CD4-positive, alpha-beta T cell treated with Interleukin-15 for 1 hour (primary cell): Measurements from ENCODE around the gene DCAF8L1.
"Not testable (repeated sequence)": the region's sequence is repeated elsewhere in the genome, so short reads cannot be mapped to it uniquely, and the experiment has no call there.

Experiments used
- DNase-seq: peaks from one replicate; pipeline ENCODE4 v3.0.0-alpha.2; 2020

The DCAF8L1 gene

DNA sequence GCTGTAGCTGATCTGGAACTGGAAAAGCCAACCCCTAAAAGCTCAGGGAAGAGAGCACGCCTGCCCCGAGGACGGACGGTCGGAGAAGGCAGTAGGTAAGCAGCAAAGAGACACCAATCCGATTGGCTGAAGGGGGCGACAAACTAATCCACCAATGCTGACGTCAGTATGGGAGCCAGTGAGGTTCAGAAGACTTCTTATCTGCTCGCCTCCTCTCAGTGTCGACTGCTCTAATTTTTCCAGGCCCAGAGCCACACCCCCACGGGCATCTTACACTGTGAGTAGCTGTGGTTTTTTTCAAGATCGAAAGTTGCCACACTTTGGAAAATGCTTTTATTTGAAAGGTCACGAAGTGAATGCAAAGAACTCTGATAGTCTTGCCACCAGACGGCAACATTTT lies at the start of gene DCAF8L1:
Gene DCAF8L1, minus strand, starts transcription at position 101 of the 400 bp plus-strand sequence. CDS start 115 bp downstream, outside the sequence.
- no peak for DNase-seq

DNA sequence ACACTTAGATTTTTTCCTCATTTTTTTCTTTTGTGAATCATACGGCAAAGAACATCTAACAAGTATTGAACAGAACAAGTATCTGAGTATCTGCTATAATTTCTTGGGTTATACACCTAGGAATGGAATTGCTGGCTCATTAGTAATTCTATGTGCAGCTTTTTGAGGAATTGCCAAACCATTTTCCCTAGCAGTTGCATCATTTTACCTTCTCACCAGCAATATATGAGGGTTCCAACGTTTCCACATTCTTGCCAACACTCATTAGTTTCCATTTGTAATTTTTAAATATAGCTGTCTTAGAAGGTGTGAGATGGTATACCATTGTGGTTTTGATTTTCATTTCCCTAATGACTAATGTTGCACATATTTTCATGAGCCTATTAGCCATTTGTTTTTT lies 41.1 kb upstream of the DCAF8L1 start:
- no peak for DNase-seq

DNA sequence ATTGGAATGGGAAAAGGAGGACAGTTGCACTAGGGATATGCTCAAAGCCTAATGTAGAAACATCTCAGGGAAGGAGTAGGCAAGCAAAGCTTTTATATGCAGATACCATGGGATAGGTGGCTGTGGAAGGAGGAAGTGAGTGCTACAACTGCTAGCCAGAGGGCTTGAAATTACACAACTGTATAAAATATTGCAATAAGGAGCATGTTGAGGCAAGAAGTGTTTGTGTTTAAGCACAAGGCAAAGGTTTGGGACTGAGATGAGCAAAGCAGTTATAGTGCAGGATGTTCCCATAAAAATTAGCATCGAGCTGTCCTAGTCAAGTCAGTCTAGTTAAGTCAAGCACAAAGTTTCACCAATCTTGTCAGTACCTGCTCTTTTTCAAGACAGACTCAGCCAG lies 35.6 kb upstream of the DCAF8L1 start:
- DNase-seq: no peak

DNA sequence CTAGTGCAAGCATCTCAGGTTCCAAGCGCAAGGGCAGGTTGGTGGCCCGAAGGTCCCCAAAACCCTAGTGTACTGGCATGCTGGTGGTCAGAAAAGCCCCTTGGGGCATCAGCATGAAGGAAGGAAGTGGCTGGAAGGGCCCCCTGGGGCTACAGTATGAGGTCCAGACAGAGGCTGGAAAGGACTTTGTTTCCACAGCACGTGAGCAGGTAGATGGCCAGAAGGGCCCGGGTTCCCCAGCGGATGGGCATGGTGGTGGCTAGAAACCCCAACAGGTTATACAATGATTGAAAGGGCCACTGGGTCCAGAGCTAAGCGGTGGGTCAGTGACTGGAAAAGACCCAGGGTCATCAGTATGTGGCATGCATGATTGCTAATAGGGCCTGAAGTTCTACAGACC lies 34.7 kb upstream of the DCAF8L1 start:
- DNase-seq: no peak

DNA sequence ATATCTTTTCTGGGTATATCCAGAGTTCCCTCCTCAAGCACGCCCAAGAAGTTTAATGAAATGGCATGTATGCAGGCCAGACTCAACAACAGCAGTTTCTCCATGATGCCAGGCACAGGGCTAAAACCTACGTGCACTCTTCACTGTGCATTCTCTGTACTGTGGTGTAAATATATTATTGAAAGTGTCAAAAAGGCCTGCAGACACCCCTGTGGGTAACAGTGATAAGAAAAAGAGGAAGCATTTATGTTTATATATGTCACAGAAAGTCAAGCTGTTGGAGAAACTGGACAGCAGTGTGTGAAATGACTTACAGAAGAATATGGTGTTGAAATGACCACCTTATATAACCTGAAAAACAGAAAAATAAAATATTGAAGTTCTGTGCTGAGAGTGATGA lies 29.6 kb upstream of the DCAF8L1 start:
- DNase-seq: no peak

DNA sequence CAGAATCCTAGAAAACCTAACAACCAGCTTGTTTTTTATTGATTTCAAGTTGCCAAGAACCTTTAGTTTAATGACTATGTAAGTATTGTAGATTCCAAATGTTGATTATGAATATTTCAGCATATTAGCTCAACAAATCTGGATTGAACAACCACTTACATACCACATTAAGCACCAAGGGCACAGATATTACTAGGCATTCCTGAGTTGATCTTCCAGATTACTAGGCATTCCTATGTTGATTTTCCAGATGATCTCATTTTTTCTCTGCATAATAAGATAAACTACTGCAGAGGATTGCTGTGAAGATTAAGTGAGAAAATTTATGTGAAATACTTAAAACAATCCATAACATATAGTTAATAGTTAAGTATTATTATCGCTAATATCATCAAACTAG lies 17.4 kb upstream of the DCAF8L1 start:
- no peak for DNase-seq

DNA sequence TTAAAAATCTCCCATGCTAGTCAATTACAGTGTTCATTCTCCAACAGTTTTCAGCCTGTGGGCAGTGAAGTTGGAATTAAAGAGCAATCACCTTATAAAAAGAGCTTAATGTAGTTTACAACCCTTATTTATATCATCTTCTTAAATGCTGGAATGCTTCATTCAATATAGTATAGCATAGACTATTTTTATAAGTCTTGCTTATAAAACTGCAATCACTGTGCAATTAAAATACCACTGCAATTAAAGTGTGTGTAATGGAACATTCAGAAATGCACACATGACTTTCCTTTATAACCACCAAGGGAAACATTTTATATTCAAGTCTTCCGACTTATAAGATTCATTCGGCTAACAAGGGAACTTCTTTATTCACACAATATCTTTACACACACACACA lies 16.4 kb upstream of the DCAF8L1 start:
- DNase-seq: no peak

DNA sequence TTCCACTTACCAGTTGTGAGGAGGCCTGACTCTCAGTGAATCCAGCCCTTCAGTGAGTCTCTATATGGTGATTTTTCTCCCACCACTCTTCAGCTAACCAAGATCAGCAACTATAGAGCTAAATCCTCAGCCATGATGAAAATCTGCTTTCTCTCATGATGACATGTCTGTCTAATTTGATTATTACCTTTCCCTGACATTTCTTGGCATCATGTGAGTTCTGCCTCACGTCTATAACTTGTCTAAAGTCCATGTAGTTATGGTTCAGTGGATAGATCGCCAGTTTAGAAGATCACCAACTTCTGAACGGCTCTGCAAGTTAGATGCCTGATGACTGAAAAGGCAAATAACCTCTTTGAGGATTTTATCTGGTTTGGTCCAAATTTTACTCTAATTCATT lies 14.9 kb upstream of the DCAF8L1 start:
- no peak for DNase-seq

DNA sequence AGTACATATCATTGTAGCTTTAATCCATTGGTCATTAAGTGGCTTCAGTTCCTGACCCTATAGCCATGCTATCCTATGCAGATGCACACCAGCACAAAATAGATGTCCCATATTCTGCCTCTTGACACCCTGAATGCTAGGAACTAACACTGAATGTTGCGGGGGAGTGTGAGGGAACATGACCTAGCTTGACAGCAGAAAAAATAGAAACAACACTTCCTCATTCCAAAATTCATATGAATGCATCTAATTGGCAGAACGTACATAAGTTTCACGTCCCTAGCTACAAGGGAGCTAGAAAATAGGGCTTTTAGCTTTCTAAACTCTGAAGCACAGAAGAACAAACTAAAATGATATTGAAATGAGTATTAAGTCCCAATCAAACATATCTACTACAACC lies 14.4 kb upstream of the DCAF8L1 start:
- no peak for DNase-seq

DNA sequence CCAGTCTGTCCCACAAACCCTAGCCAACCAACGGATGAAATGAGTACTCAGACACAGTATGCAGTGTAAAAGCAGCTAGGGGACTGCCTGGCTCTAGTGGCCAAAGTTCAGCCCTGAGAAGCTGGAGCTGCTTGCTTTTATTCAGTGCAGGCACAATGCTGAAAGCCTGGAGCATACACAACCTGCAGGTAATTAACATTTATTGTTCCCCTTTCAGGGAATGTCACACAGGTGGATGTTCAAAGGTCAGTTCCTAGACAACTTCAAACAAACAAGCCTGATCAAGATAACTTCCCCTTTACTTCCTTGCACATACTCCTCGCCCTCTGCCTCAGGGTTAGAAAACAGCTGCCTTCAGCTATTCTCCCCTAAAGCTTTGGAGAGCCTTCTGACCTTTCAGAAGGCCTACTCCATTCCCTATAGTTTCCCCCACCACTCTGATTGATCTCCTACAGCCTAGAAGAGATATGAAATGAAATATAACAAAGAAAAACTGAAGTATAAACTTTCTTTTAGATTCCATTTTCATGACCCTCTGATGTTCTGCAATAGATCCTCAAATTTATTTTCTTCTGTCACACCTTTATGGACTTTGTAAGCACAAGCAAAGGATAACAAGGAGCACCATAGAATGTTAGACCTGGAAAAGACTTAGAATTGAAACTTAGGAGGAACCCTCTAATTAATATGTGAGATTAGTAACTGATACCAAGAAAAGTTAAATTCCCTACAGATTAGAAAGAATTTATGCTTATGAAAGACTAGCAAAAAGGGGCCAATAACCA lies 6.8 kb upstream of the DCAF8L1 start:
- DNase-seq: no peak

DNA sequence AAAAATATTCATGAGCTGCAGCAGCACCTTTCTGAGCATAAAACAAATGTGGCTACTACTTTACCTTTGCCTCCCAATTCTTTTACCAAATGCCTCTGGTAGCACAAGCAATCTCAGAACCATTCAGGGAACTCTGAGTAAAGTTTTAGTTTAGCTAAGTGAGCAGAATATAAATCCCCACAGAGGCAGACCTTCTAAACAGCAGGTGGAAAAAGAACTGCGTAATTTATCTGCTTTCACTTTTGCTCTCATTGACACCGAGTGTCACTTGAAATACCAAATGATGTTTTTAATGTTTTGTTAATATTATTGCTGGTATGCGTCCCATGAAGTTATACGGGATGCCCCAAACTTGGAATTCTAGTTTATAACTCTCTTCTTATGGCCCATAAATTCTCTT lies 4.3 kb downstream of the DCAF8L1 start:
- DNase-seq: not testable (repeated sequence)

- no peak for DNase-seq
Measured at GRCh38 chrX:27976284-27976683, 5.0 kb downstream of the DCAF8L1 start.

DNA sequence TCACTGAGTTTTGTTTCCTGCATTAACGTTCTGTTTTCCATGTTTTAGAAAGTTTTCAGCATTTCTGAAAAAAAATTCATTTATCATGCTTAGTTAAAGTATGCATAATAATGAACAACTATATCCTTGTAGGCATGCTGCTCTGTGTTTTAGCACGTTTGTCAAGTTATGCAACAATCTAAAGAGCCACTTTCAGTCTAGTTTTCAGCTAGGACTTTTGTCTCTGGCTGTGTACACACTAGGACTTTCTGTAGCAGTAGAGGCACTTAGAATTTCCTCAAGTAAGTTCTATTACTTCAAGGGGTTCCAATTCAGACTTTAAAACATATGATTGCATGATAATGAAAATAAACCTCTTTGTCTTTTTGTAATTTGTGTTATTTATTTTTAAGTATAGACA lies 12.4 kb downstream of the DCAF8L1 start:
- DNase-seq: no peak

DNA sequence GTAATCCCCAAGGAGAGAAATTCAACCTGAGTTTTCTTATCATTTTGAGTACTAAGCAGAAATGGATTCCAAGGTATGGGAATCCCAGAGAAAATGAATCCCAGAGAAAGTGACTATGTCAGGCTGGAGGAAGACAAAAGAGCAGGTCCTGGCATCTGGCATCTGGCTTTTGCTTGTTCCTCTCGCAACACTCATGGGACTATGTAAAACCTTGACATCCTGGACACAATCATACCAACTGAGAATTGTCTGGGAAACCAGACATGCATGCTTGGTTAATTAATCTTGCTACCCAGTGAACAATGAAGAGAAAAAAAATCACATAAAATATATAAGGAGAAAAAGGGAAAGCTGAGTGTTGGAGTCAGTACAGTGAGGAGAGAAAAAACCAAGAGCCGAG lies 12.9 kb downstream of the DCAF8L1 start:
- DNase-seq: no peak

DNA sequence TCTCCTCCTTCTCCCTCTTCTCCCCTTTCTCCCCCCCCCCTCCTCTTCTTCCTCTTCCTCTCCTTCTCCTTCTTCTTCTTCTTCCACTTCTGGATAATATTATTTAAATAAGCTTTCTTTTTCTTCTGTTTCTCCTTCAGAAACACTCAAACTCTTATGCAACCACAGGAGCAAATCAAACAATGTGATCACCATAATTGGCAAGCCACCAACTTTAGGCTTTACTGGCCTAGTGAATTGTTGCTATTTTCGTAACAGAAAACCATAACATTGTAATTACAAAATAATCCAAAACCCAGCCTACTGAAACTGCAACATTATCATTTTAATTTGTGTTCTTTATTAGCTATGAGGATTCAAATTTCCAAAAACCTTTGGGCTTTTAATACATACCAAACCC lies 14.3 kb downstream of the DCAF8L1 start:
- no peak for DNase-seq

GRCh38 chrX:27966492-27966891 lies 14.8 kb downstream of the DCAF8L1 start:
- no peak for DNase-seq

- not testable (repeated sequence) for DNase-seq
Measured at GRCh38 chrX:27965348-27965747, 15.9 kb downstream of the DCAF8L1 start.

DNA sequence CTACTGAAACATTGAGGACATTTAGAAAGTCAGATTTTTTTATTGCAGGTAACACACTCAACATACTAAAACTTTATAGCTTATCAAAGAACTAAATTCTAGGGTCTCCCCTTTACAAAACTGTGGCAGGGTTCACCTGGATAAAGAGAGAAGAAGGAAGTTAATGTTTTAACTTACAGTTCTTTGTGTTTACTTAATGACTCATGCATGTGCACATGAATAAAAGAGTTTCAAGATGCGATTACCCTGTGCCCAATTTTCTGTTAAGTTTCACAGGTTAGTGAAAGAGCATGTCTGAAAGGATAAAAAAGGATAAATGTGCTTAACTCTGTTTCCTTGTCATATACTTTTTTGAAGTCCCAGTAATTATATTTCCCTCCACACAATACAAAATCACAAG lies 16.8 kb downstream of the DCAF8L1 start:
- no peak for DNase-seq

DNA sequence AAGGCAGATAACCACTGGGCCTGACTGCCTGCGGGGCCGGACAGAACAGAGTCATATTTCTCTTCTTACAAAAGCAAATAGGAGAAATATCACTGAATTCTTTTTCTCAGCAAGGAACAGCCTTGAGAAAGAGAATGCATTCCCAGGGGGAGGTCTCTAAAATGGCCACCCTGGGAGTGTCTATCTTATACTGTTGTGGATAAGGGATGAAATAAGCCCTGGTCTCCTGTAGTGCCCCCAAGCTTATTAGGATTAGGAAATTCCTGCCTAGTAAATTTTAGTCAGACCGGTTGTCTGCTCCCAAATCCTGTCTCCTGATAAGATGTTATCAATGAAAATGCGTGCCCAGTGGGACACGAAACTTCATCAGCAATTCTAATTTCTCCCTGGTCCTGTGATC lies 20.8 kb downstream of the DCAF8L1 start:
- DNase-seq: not testable (repeated sequence)

DNA sequence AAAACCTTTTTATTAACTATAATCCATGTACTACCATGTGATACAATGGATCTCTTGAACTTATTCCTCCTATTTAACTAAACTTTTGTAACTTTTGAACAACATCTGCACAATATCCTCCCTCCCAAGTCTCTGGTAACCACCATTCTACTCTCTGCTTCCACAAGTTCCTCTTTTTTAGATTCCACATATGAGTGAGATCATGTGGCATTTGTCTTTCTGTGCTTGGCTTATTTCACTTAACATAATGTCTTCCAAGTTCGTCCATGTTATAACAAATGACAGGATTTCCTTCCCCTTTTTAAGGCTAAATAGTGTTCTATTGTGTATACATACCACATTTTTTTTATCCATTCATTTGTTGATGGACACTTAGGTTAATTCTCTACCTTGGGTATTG lies 28.1 kb downstream of the DCAF8L1 start:
- no peak for DNase-seq

- DNase-seq: no peak
Measured at GRCh38 chrX:27933361-27933760, 47.9 kb downstream of the DCAF8L1 start.
